ENCODE measurements around the gene DLEU7.

The DLEU7 gene

GRCh38 chr13:50797091-50797490, 46.4 kb downstream of the DLEU7 start:
- FAIRE-seq: no peak
- DNase-seq (ENCODE audit: insufficient read length, low spot score): no peak

- FAIRE-seq (no peak), DNase-seq (ENCODE audit: insufficient read length, low spot score) (no peak)
Observed at GRCh38 chr13:50796463-50796862, 47.0 kb downstream of the DLEU7 start.

GRCh38 chr13:50794226-50794625, 49.3 kb downstream of the DLEU7 start:
- FAIRE-seq (peak; percentile 72), DNase-seq (ENCODE audit: insufficient read length, low spot score) (no peak)

- no peak for DNase-seq (ENCODE audit: insufficient read length, low spot score)
- no peak for FAIRE-seq
Observed at GRCh38 chr13:50793026-50793425, 50.5 kb downstream of the DLEU7 start.

GRCh38 chr13:50788551-50789210, 54.8 kb downstream of the DLEU7 start:
- no peak for FAIRE-seq
- DNase-seq (ENCODE audit: insufficient read length, low spot score): no peak

GRCh38 chr13:50787316-50788195, 55.9 kb downstream of the DLEU7 start:
- DNase-seq (ENCODE audit: insufficient read length, low spot score): no peak
- FAIRE-seq: no peak

- FAIRE-seq (no peak), DNase-seq (ENCODE audit: insufficient read length, low spot score) (no peak)
Observed at GRCh38 chr13:50783717-50784290, 59.7 kb downstream of the DLEU7 start.

- DNase-seq (ENCODE audit: insufficient read length, low spot score) (no peak), FAIRE-seq (no peak)
Observed at GRCh38 chr13:50783066-50783465, 60.4 kb downstream of the DLEU7 start.

GRCh38 chr13:50780201-50781015, 63.1 kb downstream of the DLEU7 start:
- DNase-seq (ENCODE audit: insufficient read length, low spot score): no peak
- no peak for FAIRE-seq

GRCh38 chr13:50779443-50780200, 63.9 kb downstream of the DLEU7 start:
- no peak for DNase-seq (ENCODE audit: insufficient read length, low spot score)
- FAIRE-seq: no peak

All from GM19239 (cell line).